ENCODE measurements around the gene RNF157. TPM values are rescaled to one million over a fixed set of nuclear protein-coding genes. Genes with fewer than 3 reads are reported as not detected.

Gene RNF157
- total RNA-seq, 1 donor from 2014 or later, result 3.1 TPM

GRCh38 chr17:76160896-76161528, 79.3 kb downstream of the RNF157 start:
- CTCF ChIA-PET, result interaction anchor here (1.7 kb wide), 1 partner anchor 21 kb away, joined by 4 read pairs; no protein-coding TSS in a partner anchor
- no peak for TF ChIP-seq CTCF (IDR thresholded peaks at IDR 0.05)

DNA sequence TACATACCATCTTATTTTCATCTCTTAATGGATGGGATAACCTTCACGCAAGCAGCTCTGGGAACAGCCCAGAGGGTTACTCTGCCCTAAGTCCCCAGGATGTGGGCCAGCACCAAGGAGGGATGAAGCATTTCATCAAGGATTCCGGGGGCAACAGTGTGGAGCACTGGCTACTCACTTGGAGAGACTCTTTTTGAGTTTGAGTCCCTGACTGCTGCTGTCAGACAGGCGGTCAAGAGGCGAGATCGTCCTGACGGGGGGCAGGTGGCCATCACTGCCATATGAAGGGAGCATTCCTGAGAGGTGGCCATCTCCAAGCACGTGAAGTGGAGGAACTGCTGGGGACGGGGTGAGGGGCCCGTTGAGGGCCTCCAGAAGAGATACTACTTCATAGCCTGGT, 81.1 kb downstream of the RNF157 start:
- no peaks in the 10 kb centered on the region for H3K9me3 Mint-ChIP-seq

More at GRCh38 chr17:76160896-76161528, 79.3 kb downstream of the RNF157 start:
- Mint-ChIP-seq H3K27me3 (peaks cover 7% of the 10 kb centered on the region), H3K4me3 (no peak overlapping the region), H3K36me3 (ENCODE audit: low read depth) (no peaks in the 10 kb centered on the region), H3K4me1 (no peaks in the 10 kb centered on the region), H3K9me3 (no peaks in the 10 kb centered on the region), H3K27ac (no peak overlapping the region)
- DNase-seq (no peak), ATAC-seq (ENCODE audit: low read depth) (no peak)
- intact Hi-C loops (cut with micrococcal nuclease), result no loop called here
- POLR2A ChIA-PET, result interaction anchor here (0.6 kb wide), 1 partner anchor 306 kb away, joined by 7 read pairs; the partner anchor contains the start of gene WBP2

GRCh38 chr17:76157759-76158158, 82.5 kb downstream of the RNF157 start:
- intact Hi-C loops (cut with micrococcal nuclease), result no loop called here
- no peak overlapping the region for H3K27ac Mint-ChIP-seq
- CTCF ChIA-PET, result interaction anchor here (0.5 kb wide), 1 partner anchor 319 kb away, joined by 3 read pairs; no protein-coding TSS in a partner anchor
- POLR2A ChIA-PET, result no interaction called here
- ATAC-seq (ENCODE audit: low read depth), result no peak
- H3K4me3 Mint-ChIP-seq, result no peak overlapping the region
- no peak for DNase-seq
- no peak for TF ChIP-seq CTCF (IDR thresholded peaks at IDR 0.05)
- H3K4me1 Mint-ChIP-seq, result no peaks in the 10 kb centered on the region
- no peaks in the 10 kb centered on the region for H3K9me3 Mint-ChIP-seq
- peaks cover 7% of the 10 kb centered on the region for H3K27me3 Mint-ChIP-seq
- no peaks in the 10 kb centered on the region for H3K36me3 Mint-ChIP-seq (ENCODE audit: low read depth)

More for the DNA sequence above, 81.1 kb downstream of the RNF157 start:
- CTCF ChIA-PET, result interaction anchor here (1.7 to 2.4 kb wide), 2 partner anchors 23 to 121 kb away, joined by 4 to 8 read pairs; no protein-coding TSS in a partner anchor
- Mint-ChIP-seq H3K4me3 (no peak overlapping the region), H3K36me3 (ENCODE audit: low read depth) (no peaks in the 10 kb centered on the region), H3K27me3 (peaks cover 7% of the 10 kb centered on the region), H3K4me1 (no peaks in the 10 kb centered on the region), H3K27ac (no peak overlapping the region)
- intact Hi-C loops (cut with micrococcal nuclease), result no loop called here
- POLR2A ChIA-PET, result no interaction called here
- no peak for TF ChIP-seq CTCF (IDR thresholded peaks at IDR 0.05)
- no peak for ATAC-seq (ENCODE audit: low read depth)
- DNase-seq, result no peak

DNA sequence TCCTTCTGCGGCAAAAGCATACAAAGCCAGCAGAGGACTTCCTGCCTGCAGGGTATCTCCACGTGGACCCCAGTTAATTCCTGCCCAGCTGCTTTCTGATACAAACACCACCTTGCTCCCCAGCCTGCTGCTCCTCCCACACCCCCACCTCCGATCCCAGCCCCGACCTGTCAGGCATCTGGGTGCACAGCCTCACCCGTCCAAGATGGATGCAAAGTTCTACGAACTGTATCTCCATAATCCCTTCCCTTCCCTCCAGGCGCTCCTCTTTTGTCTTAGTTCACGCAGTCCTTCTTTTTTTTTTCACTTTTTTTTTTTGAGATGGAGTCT, 83.7 kb downstream of the RNF157 start:
- no peak for DNase-seq
- no peak for TF ChIP-seq CTCF (IDR thresholded peaks at IDR 0.05)
- H3K27ac Mint-ChIP-seq, result no peak overlapping the region
- H3K4me1 Mint-ChIP-seq, result no peaks in the 10 kb centered on the region
- H3K4me3 Mint-ChIP-seq, result no peak overlapping the region
- H3K9me3 Mint-ChIP-seq, result no peaks in the 10 kb centered on the region
- ATAC-seq (ENCODE audit: low read depth), result no peak
- intact Hi-C loops (cut with micrococcal nuclease), result no loop called here
- peaks cover 7% of the 10 kb centered on the region for H3K27me3 Mint-ChIP-seq
- ChIA-PET CTCF (interaction anchor here (0.8 kb wide), 1 partner anchor 25 kb away, joined by 3 read pairs; no protein-coding TSS in a partner anchor), POLR2A (no interaction called here)
- H3K36me3 Mint-ChIP-seq (ENCODE audit: low read depth), result no peaks in the 10 kb centered on the region

DNA sequence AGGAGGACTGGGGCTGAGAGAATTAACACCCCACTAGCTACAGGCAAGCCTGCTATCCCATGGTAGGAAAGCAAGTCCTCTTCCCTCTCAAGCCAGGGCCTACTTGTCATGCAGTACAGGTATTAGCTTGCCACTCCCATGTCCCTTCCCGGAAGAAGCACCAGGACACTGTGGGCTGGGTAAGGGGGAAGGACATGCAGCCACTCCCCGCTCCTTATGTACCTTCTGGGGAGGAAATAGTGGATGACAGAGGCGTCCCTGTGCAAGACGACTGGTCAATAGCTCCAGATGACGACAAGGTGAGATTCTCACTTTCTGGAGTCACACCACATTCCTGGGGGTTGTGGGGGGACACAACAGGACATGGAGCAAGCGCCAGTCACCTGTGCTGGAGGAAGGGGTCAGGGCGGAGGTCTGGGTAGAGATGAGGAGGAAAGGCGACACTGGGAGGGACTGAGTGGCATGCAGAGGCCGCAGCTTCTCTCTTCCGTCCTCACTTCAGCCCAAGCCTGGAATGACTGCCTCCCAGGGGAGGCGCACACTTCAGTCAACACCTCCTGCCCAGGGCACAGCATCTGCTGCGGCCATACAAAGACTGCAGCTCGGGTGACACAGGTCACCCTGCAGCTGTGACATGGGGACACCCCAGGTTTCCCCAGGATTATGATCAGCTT, 84.2 kb downstream of the RNF157 start:
- Mint-ChIP-seq H3K9me3 (no peaks in the 10 kb centered on the region), H3K27ac (no peak overlapping the region), H3K4me1 (no peaks in the 10 kb centered on the region), H3K27me3 (peaks cover 7% of the 10 kb centered on the region), H3K4me3 (no peak overlapping the region), H3K36me3 (ENCODE audit: low read depth) (no peaks in the 10 kb centered on the region)
- POLR2A ChIA-PET, result no interaction called here
- DNase-seq, result no peak
- ATAC-seq (ENCODE audit: low read depth), result no peak
- intact Hi-C loops (cut with micrococcal nuclease), result no loop called here
- CTCF ChIA-PET, result interaction anchor here (0.8 kb wide), 1 partner anchor 26 kb away, joined by 3 read pairs; no protein-coding TSS in a partner anchor
- TF ChIP-seq CTCF (IDR thresholded peaks at IDR 0.05), result no peak

Data from activated B cell treated with CpG ODN at 0.5 μM for 24 hours (primary cell).